ENCODE measurements around the gene DTHD1.

- no peak for TF ChIP-seq CTCF (IDR thresholded peaks at IDR 0.05)
- TF ChIP-seq POLR2A (IDR thresholded peaks at IDR 0.05) = no peak
These were observed 39.6 kb upstream of the DTHD1 start for GRCh38 chr4:36241771-36242170.
